Ovary (tissue), 3 donors: Measurements from ENCODE around the gene ARHGEF26.

Experiments
- CTCF ChIP-seq, 3 donors: fragments of 450-650 bp in 2 of 3; fragments of 200-600 bp in 1 of 3; IDR thresholded peaks; one replicate each; pipeline versions ENCODE4 v1.5.1 to v1.8.0; 2016 to 2022; ENCODE audit warnings: antibody characterized with exemption in 3 of 3, mild to moderate bottlenecking in 1 of 3
- POLR2A ChIP-seq: fragments of 450-650 bp; IDR thresholded peaks from one replicate; pipeline ENCODE4 v1.6.1; 2017; ENCODE audit warnings: antibody characterized with exemption, mild to moderate bottlenecking, moderate library complexity
- donor health status: DM: no; HTN: no; CAD: no.

GRCh38 chr3:154274348-154274747 lies 153.2 kb downstream of the ARHGEF26 start:
- TF ChIP-seq CTCF (IDR thresholded peaks at IDR 0.05) = no peak
- no peak for TF ChIP-seq POLR2A
